Dendritic cell treated with granulocyte-macrophage colony-stimulating factor and Interleukin-4, amounts not matched to agents 40 ng/mL and 50 ng/mL, for 4 days (primary cell): ENCODE data around the gene SHH.

Source experiments
- H3K27ac Mint-ChIP-seq: one replicate; pipeline ENCODE4 v1.8.0; 2022; ENCODE audit warnings: mild to moderate bottlenecking, mixed read lengths
- H3K27me3 Mint-ChIP-seq: one replicate; pipeline ENCODE4 v1.8.0; 2022; ENCODE audit warnings: mild to moderate bottlenecking, mixed read lengths
- H3K36me3 Mint-ChIP-seq: one replicate; pipeline ENCODE4 v1.8.0; 2022; ENCODE audit warnings: low read depth, mixed read lengths
- H3K4me1 Mint-ChIP-seq: one replicate; pipeline ENCODE4 v1.8.0; 2022; ENCODE audit warnings: low read depth, mixed read lengths
- H3K4me3 Mint-ChIP-seq: one replicate; pipeline ENCODE4 v1.8.0; 2022; ENCODE audit warnings: mild to moderate bottlenecking, moderate library complexity, mixed read lengths
- H3K9me3 Mint-ChIP-seq: one replicate; pipeline ENCODE4 v1.8.0; 2022; ENCODE audit warnings: mixed read lengths
- intact Hi-C: fragments of 100-400 bp; cut with micrococcal nuclease; formaldehyde crosslinking; loops from one replicate; pipeline ENCODE4 v1.15.0; 2022

Gene SHH

DNA sequence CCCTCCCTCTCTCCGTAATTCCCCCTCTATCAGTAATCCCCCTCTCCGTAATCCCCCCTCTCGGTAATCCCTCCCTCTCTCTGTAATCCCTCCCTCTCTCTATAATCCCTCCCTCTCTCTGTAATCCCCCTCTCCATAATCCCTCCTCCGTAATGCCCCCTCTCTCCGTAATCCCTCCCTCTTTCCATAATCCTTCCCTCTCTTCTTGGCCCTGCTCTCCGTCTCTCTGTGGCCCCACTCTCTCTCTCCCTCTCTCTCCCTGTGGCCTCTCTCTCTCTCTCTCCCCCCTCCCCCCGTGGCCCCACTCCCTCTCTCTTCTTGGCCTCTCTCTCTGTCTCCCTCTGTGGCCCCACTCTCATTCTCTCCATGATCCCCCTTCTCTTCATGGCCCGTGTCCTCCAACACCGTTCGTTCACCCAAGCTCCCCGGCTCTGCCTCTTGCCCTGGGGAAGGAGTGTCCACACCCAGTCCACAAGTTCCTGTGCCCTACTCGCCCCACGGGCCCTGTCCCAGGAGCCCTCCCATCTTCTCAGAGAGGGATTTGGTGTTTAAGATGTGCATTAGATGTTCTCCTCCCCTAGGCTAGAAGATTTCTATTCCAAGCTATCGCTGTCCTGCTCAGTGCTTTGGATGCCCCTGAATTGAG, 19.8 kb downstream of the SHH start:
- Mint-ChIP-seq H3K4me1 (peaks cover 5% of the 10 kb centered on the region), H3K36me3 (no peaks in the 10 kb centered on the region), H3K9me3 (no peaks in the 10 kb centered on the region), H3K27me3 (peaks cover 37% of the 10 kb centered on the region), H3K4me3 (no peak overlapping the region), H3K27ac (no peak overlapping the region)
- intact Hi-C loops, result no loop called here

DNA sequence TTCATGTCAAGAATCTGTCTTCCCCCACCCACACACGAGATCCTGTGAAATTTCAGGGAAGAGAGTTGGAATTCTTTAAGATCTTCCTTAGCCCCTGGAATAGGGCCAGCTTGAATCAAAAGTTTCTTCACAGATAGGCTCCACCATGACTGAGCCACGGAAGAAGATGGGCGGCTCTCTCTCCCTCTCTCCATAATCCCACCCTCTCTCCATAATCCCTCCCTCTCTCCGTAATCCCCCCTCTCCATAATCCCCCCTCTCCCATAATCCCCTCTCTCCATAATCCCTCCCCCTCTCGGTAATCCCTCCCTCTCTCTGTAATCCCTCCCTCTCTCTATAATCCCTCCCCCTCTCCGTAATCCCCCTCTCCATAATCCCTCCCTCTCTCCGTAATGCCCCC, 20.4 kb downstream of the SHH start:
- Mint-ChIP-seq H3K9me3 (no peaks in the 10 kb centered on the region), H3K4me3 (no peak overlapping the region), H3K27me3 (peaks cover 37% of the 10 kb centered on the region), H3K27ac (no peak overlapping the region), H3K36me3 (no peaks in the 10 kb centered on the region), H3K4me1 (peaks cover 6% of the 10 kb centered on the region)
- intact Hi-C loops, result no loop called here

- Mint-ChIP-seq H3K27ac (no peak overlapping the region), H3K36me3 (no peaks in the 10 kb centered on the region), H3K4me3 (no peak overlapping the region), H3K9me3 (no peaks in the 10 kb centered on the region), H3K4me1 (peaks cover 6% of the 10 kb centered on the region), H3K27me3 (peaks cover 36% of the 10 kb centered on the region)
- intact Hi-C loops, result no loop called here
Observed at GRCh38 chr7:155791214-155791737, 21.0 kb downstream of the SHH start.

DNA sequence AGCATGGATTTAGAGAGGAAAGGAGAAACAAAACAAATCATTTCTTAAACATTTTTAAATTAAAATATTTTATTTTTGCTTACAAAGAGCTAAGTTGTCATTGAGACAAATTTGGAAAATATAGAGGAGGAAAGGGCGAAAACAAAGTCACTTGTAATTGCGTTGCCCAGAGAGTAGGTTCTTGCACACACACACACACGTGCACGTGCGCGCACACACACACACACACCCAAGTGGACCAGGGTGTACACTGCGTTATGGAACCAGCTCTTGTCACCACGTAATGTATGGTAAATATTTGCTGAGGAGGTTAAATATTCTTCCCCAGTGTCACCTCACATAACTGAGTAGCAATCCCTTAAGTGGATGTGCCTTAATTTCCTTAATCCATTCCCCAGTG, 21.6 kb downstream of the SHH start:
- peaks cover 37% of the 10 kb centered on the region for H3K27me3 Mint-ChIP-seq
- no peaks in the 10 kb centered on the region for H3K9me3 Mint-ChIP-seq
- intact Hi-C loops, result no loop called here
- no peak overlapping the region for H3K4me3 Mint-ChIP-seq
- no peak overlapping the region for H3K27ac Mint-ChIP-seq
- peaks cover 6% of the 10 kb centered on the region for H3K4me1 Mint-ChIP-seq
- no peaks in the 10 kb centered on the region for H3K36me3 Mint-ChIP-seq

DNA sequence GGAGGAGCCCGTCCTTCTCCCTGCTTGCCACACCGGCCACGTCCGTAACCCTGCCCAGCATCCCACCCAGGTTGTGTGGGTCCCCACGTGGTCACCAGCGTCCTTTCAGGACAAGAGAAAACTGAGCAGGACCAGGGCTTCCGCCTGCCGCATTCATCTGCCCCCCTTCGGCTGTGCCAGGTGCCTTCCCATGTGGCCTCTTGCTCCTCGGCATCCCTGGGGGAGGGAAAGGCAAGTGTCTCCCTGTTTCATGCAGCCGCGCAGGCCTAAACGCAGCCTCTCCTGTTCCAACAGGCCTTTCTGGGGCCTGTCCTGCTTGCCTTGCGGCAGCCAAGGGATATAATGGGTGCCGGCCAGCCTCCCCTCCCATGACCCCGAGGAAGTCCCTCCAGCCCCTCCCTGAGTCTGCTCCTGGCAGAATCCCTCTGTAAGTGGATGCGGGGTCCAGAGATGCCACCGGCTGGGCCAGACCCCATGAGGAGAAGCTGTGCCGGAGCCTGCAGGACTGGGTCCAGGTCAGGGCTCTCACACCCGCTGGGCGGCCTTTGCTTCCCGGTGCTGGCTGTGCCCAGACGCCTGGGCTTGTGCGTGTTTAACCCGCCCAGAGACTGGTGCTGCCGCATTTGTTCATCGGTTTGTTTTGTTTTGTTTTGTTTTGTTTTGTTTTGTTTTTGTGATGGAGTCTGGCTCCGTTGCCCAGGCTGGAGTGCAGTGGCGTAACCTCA, 23.1 kb downstream of the SHH start:
- H3K36me3 Mint-ChIP-seq, result peaks cover 3% of the 10 kb centered on the region
- intact Hi-C loops, result no loop called here
- no peaks in the 10 kb centered on the region for H3K9me3 Mint-ChIP-seq
- peaks cover 36% of the 10 kb centered on the region for H3K27me3 Mint-ChIP-seq
- no peak overlapping the region for H3K4me3 Mint-ChIP-seq
- peaks cover 6% of the 10 kb centered on the region for H3K4me1 Mint-ChIP-seq
- no peak overlapping the region for H3K27ac Mint-ChIP-seq

- H3K4me1 Mint-ChIP-seq, result peaks cover 6% of the 10 kb centered on the region
- peaks cover 35% of the 10 kb centered on the region for H3K27me3 Mint-ChIP-seq
- no peak overlapping the region for H3K27ac Mint-ChIP-seq
Observed at GRCh38 chr7:155788616-155789000, 23.7 kb downstream of the SHH start.

GRCh38 chr7:155787171-155787851, 25.0 kb downstream of the SHH start:
- no peaks in the 10 kb centered on the region for H3K9me3 Mint-ChIP-seq
- H3K4me1 Mint-ChIP-seq, result peaks cover 6% of the 10 kb centered on the region
- H3K36me3 Mint-ChIP-seq, result peaks cover 22% of the 10 kb centered on the region
- intact Hi-C loops, result no loop called here
- H3K27me3 Mint-ChIP-seq, result peaks cover 35% of the 10 kb centered on the region
- H3K4me3 Mint-ChIP-seq, result peak overlapping the region; percentile 78
- peak overlapping the region; percentile 66 for H3K27ac Mint-ChIP-seq

More at GRCh38 chr7:155788616-155789000, 23.7 kb downstream of the SHH start:
- H3K36me3 Mint-ChIP-seq, result peaks cover 9% of the 10 kb centered on the region
- H3K4me3 Mint-ChIP-seq, result no peak overlapping the region
- no peaks in the 10 kb centered on the region for H3K9me3 Mint-ChIP-seq
- intact Hi-C loops, result no loop called here

- no peak overlapping the region for H3K27ac Mint-ChIP-seq
- H3K27me3 Mint-ChIP-seq, result peaks cover 35% of the 10 kb centered on the region
- H3K4me1 Mint-ChIP-seq, result peaks cover 6% of the 10 kb centered on the region
- H3K9me3 Mint-ChIP-seq, result no peaks in the 10 kb centered on the region
- intact Hi-C loops, result no loop called here
- H3K36me3 Mint-ChIP-seq, result peaks cover 30% of the 10 kb centered on the region
- peak overlapping the region; percentile 78 for H3K4me3 Mint-ChIP-seq
Observed at GRCh38 chr7:155786491-155786890, 25.8 kb downstream of the SHH start.

DNA sequence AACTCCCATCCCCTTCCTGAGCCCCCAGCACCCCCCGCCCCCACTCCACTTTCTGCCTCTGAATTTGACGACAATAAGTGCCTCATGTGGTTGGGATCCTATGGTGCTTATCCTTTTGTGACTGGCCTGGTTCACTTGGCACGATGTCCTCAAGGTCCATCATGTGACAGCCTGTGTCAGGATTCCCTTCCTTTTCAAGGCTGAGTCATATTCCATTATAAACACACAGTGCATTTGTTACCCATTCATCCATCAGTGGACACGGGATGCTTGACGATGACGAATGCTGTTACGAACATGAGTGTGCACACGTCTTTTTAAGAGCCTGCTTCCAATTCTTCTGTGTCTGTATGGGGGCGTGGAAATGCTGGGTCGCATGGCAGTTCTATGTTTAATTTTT, 26.7 kb downstream of the SHH start:
- H3K36me3 Mint-ChIP-seq, result peaks cover 40% of the 10 kb centered on the region
- H3K27ac Mint-ChIP-seq, result no peak overlapping the region
- H3K9me3 Mint-ChIP-seq, result no peaks in the 10 kb centered on the region
- peaks cover 6% of the 10 kb centered on the region for H3K4me1 Mint-ChIP-seq
- intact Hi-C loops, result no loop called here
- no peak overlapping the region for H3K4me3 Mint-ChIP-seq
- peaks cover 32% of the 10 kb centered on the region for H3K27me3 Mint-ChIP-seq

- Mint-ChIP-seq H3K9me3 (no peaks in the 10 kb centered on the region), H3K36me3 (peaks cover 68% of the 10 kb centered on the region), H3K4me3 (no peak overlapping the region), H3K27me3 (peaks cover 19% of the 10 kb centered on the region), H3K4me1 (peaks cover 1% of the 10 kb centered on the region), H3K27ac (no peak overlapping the region)
- intact Hi-C loops, result no loop called here
Observed at GRCh38 chr7:155782466-155782865, 29.8 kb downstream of the SHH start.

- H3K9me3 Mint-ChIP-seq, result no peaks in the 10 kb centered on the region
- H3K4me1 Mint-ChIP-seq, result no peaks in the 10 kb centered on the region
- H3K27me3 Mint-ChIP-seq, result peaks cover 13% of the 10 kb centered on the region
- intact Hi-C loops, result no loop called here
- peaks cover 78% of the 10 kb centered on the region for H3K36me3 Mint-ChIP-seq
- no peak overlapping the region for H3K27ac Mint-ChIP-seq
- H3K4me3 Mint-ChIP-seq, result no peak overlapping the region
Observed at GRCh38 chr7:155781433-155781832, 30.8 kb downstream of the SHH start.

DNA sequence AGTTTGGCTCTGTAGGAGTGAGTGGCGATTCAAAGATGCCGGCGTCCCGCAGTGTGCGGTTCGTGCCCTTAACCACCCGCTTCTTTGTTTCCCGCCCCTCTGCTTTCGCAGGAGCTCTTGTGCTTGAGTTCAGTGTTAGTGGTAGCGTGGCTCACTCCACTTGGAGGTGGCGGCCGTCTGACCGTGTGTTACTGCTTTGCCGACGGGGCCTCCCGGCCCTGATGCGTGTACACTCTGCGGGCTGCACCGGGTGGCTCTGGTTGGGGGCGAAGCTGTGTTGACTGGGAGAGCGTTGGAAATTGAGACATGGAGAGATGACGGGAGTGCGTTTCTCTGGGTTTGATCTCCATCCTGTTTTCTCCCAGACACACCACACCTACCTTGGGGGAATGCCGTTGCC, 31.4 kb downstream of the SHH start:
- H3K9me3 Mint-ChIP-seq, result no peaks in the 10 kb centered on the region
- intact Hi-C loops, result no loop called here
- no peak overlapping the region for H3K27ac Mint-ChIP-seq
- H3K4me3 Mint-ChIP-seq, result no peak overlapping the region
- peaks cover 84% of the 10 kb centered on the region for H3K36me3 Mint-ChIP-seq
- H3K4me1 Mint-ChIP-seq, result no peaks in the 10 kb centered on the region
- H3K27me3 Mint-ChIP-seq, result peaks cover 9% of the 10 kb centered on the region

- Mint-ChIP-seq H3K27me3 (no peaks in the 10 kb centered on the region), H3K4me1 (no peaks in the 10 kb centered on the region), H3K4me3 (no peak overlapping the region), H3K9me3 (no peaks in the 10 kb centered on the region), H3K27ac (no peak overlapping the region), H3K36me3 (peaks cover 98% of the 10 kb centered on the region)
- intact Hi-C loops, result no loop called here
Observed at GRCh38 chr7:155778349-155778748, 33.9 kb downstream of the SHH start.

- Mint-ChIP-seq H3K27ac (no peak overlapping the region), H3K4me3 (no peak overlapping the region), H3K4me1 (no peaks in the 10 kb centered on the region), H3K9me3 (no peaks in the 10 kb centered on the region), H3K36me3 (peaks cover 96% of the 10 kb centered on the region), H3K27me3 (no peaks in the 10 kb centered on the region)
- intact Hi-C loops, result no loop called here
Observed at GRCh38 chr7:155776606-155777005, 35.7 kb downstream of the SHH start.
